A549 treated with Mapracorat at 1 μM for 4 hours (cell line): ENCODE data around the gene ALPG. TPM values are rescaled to one million over a fixed set of nuclear protein-coding genes. Genes with fewer than 3 reads are reported as not detected.

Source experiments
- total RNA-seq: library from RNA; stranded (reverse); fragments of 200-300 nt; extraction: Qiagen RNA extraction; gene quantifications from 5 replicates; pipeline ENCODE4 v1.2.3, GENCODE V29; 2022

The ALPG gene
- total RNA-seq, result 0.23 to 0.45 TPM (median 0.28 TPM) in 5 replicates

DNA sequence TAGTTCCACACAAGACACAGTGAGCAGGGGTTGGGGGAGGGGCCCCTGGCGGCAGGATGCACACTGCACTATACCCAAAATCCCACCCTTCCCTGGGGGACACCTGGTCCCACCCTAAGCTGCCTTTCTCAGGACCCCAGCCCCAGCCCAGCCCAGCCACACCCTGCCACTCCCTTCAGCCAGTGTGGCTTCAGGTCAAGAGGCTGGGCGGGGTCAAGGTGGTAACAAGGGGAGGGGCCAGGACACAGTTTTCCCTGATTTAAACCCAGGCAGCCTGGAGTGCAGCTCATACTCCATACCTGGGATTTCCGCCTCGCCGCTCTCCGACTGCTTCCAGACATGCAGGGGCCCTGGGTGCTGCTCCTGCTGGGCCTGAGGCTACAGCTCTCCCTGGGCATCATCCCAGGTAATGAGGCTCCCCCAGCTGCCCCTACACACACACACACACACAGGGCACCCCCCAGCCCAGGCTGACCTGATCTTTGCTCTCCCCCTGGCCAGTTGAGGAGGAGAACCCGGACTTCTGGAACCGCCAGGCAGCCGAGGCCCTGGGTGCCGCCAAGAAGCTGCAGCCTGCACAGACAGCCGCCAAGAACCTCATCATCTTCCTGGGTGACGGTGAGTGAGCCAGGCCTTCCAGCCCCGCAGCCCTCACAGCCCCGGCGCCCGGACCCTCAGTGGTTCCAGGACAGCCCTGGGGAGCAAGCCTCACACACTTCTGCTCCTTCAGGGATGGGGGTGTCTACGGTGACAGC is at the start of gene ALPG:
TSS of gene ALPG (plus strand) at position 289 of the 755 bp plus-strand sequence. CDS start at position 340, 51 bp downstream.

DNA sequence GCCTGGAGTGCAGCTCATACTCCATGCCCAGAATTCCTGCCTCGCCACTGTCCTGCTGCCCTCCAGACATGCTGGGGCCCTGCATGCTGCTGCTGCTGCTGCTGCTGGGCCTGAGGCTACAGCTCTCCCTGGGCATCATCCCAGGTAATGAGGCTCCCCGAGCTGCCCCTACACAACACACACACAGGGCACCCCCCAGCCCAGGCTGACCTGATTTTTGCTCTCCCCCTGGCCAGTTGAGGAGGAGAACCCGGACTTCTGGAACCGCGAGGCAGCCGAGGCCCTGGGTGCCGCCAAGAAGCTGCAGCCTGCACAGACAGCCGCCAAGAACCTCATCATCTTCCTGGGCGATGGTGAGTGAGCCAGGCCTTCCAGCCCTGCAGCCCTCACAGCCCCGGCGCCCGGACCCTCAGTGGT is 27.9 kb upstream of the ALPG start, which contains the start of gene ALPP:
TSS of gene ALPP (plus strand) at position 17 of the 417 bp plus-strand sequence. CDS start at position 69, 52 bp downstream.

DNA sequence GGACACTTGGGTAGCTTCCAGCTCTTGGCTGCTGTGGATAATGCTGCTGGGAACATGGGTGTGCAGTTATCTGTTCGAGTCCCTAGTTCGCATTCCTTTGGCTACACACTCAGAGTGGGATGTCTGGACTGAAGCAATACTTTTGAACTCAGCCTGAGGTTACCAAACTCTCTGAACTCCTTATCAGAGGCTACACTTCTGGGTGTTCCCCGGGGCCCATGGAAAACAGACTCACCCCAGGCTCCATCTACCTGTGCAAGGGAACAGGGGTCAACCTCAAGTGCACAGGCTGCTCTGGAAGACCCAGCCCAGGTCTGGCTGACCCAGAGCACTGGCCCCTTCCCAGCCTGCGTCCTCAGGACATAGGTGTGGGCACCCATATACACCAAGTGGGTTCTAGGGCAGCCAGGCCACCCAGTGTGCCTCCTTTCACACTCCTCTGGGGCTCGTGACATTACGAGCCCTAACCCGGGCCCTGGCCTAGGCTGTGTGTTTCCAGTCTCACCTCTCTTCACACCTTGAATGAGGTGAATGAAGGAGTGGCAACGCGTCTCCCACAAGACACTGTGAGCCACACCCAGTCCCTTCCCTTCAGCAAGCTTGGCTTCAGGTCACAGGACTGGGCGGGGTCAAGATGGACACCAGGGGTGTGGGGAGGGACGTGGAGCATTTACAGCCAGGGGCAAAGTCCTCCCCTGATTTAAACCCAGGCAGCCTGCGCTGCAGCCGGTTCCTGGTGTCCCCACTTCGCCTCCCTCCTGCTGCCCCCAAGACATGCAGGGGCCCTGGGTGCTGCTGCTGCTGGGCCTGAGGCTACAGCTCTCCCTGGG is 49.0 kb downstream of the ALPG start, which contains the start of gene ALPI:
TSS of gene ALPI (plus strand) at position 728 of the 830 bp plus-strand sequence. CDS start at position 775, 47 bp downstream.

Other genes starting within 250 kb of the ALPG start
- 5.1 to 7.2 TPM (median 6.8 TPM) in 5 replicates for gene ALPP, start 28.1 kb upstream of the ALPG start, total RNA-seq
- not detected in 5 replicates for gene ALPI, start 49.3 kb downstream of the ALPG start, total RNA-seq
- gene ECEL1, start 81.0 kb downstream of the ALPG start, total RNA-seq, result 0.08 to 0.41 TPM (median 0.19 TPM) in 5 replicates
- gene PRSS56, start 113.5 kb downstream of the ALPG start, total RNA-seq, result 0.07 to 0.21 TPM (median 0.12 TPM) in 5 replicates
- gene CHRND, start 119.3 kb downstream of the ALPG start, total RNA-seq, result not detected in 5 replicates
- not detected in 5 replicates for gene CHRNG, start 132.8 kb downstream of the ALPG start, total RNA-seq
- 4.3 to 5.6 TPM (median 4.9 TPM) in 5 replicates for gene TIGD1, start 143.7 kb downstream of the ALPG start, total RNA-seq
- gene EIF4E2, start 143.8 kb downstream of the ALPG start, total RNA-seq, result 83.5 to 170 TPM (median 87.0 TPM) in 5 replicates
- gene EFHD1, start 226.8 kb downstream of the ALPG start, total RNA-seq, result 4.0 to 5.0 TPM (median 4.2 TPM) in 5 replicates